HG03469 (cell line): Measurements from ENCODE around the gene RANBP17.

ENCODE experiments used
- ATAC-seq: cut with Tn5 transposase; IDR thresholded peaks from one replicate; pipeline ENCODE4 v1.9.1; 2021; ENCODE audit warnings: mild to moderate bottlenecking, moderate library complexity, moderate number of reproducible peaks; ENCODE audit not compliant: unreplicated experiment

Gene RANBP17

DNA sequence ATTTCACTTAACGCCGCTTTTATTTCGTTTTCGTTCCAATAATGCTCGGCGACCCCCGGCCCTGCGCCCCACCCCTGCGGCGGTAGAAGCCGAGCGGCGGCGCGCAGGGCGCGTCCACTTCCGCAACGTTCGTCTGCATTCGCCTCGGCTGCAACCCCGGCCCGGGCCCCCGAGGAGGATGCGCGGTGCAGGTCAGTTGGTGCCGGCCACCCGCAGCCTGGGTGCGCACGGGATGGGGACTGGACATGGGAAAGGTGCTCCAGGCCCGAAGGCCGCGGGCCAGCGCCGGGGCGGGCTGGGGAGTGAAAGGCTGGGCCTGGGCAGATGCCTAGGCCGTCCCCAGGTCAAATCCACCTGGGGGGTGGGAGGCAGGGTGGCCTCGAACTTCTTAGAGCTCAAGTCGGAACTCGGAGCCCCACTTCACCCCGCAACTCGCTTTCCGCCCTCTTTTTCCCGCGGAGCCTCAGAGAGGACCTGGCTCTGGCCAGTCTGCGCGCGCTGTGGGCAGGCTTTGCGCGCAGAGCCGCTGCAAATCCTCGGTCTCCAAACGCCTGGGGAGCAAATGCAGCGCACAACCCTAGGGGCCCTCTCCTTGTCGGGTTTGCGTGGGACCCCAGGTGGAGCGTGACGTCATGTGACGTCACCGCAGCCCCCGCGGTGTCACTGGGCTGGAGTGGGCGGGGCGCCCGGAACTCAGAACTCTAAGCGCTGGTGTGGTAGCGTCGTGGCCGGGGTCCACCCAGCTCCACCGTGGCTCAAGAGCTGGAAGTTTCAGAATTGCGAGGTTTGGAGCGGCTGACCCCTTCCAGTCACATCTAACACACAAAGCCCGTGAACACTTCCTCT, 450.5 kb downstream of the RANBP17 start:
- ATAC-seq, result no peak

GRCh38 chr5:171313481-171314206, 451.8 kb downstream of the RANBP17 start:
- no peak for ATAC-seq

DNA sequence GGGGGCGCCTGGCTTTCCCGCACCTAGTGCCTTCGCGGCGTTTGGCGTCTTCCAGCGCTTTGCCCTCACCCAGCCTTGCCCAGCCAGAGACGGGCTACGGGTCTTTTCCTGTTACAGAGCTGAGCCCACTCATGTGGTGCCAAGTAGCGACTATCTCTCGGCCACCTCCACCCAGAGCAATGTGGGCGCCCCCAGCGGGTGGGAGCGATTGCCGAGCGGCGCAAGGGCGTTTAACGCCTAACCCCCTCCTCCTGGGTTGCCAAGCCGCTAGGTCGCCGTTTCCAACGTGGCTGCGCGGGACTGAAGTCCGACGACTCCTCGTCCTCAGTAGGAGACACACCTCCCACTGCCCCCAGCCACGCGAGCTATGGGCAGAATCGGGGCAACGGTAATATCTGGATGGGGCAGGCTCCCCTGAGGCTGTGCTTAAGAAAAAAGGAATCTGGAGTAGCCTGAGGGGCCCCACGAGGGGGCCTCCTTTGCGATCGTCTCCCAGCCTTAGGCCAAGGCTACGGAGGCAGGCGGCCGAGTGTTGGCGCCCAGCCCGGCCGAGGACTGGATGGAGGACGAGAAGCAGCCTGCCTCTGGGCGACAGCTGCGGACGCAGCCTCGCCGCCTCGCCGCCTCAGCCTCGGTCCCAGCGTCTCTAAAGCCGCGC, 453.0 kb downstream of the RANBP17 start:
- no peak for ATAC-seq

- ATAC-seq, result no peak
These were observed 453.6 kb downstream of the RANBP17 start for GRCh38 chr5:171315386-171315891.

DNA sequence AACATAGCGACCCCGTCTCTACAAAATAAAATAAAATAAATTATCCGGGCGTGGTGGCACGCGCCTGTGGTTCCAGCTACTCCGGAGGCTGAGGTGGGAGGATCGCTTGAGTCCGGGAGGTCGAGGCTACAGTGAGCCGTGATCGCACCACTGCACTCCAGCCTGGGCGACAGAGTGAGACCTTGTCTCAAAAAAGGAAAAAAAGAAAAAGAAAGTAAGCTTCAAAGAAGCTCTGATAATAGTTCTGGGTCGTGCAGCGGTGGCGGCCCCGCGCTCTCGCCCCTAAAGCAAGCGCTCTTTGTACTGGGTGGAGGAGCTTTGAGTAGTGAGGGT, 454.1 kb downstream of the RANBP17 start:
- no peak for ATAC-seq

- ATAC-seq, result no peak
These were observed 454.7 kb downstream of the RANBP17 start for GRCh38 chr5:171316258-171317121.

- no peak for ATAC-seq
These were observed 455.4 kb downstream of the RANBP17 start for GRCh38 chr5:171317230-171317629.

- no peak for ATAC-seq
These were observed 456.2 kb downstream of the RANBP17 start for GRCh38 chr5:171318026-171318425.

DNA sequence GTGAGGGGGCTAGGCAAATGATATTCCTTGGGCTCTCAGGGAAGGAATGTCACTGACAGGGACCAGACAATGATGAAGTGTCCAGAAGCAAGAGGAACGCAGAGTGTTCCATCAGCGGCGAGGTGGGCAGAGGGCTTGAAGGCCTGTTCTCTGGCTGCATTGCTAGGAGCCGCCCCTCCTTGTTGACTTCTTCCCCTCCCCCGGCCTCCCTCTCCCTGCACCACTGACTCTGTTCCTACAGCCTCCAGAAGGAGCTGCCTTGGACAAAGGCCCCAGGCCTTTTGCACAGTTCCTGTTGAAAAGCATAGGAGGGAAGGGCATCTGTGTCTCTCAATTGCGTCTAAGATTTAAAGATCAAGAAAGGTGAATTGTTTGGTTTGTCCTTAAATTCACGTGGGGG, 459.6 kb downstream of the RANBP17 start:
- ATAC-seq, result no peak

- ATAC-seq, result no peak
These were observed 460.7 kb downstream of the RANBP17 start for GRCh38 chr5:171322527-171322926.

DNA sequence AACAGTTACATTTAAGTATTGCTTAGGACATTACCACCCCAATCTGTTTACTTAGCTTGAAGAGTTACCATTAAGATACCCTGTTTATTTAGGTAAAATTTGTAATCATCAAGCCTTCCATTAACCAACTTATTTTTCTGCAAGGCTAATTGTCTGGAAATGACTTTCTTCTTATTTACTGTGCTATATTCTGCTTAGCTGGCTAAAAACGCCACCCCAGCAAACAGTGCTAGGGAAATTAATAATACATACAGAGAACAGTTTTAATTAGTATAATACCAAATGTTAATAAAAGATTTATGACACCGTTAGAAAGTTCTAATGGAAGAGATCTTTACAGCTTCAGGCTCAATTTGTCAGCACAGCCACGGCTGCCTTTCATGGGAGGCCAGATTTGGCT, 461.2 kb downstream of the RANBP17 start:
- no peak for ATAC-seq

GRCh38 chr5:171323806-171324632, 462.2 kb downstream of the RANBP17 start:
- ATAC-seq, result no peak

- no peak for ATAC-seq
These were observed 468.2 kb downstream of the RANBP17 start for GRCh38 chr5:171330021-171330420.

- ATAC-seq, result no peak
These were observed 473.8 kb downstream of the RANBP17 start for GRCh38 chr5:171335616-171336015.

GRCh38 chr5:171336521-171337209, 474.8 kb downstream of the RANBP17 start:
- no peak for ATAC-seq

GRCh38 chr5:171337210-171337569, 475.4 kb downstream of the RANBP17 start:
- no peak for ATAC-seq

GRCh38 chr5:171340042-171340441, 478.2 kb downstream of the RANBP17 start:
- no peak for ATAC-seq

DNA sequence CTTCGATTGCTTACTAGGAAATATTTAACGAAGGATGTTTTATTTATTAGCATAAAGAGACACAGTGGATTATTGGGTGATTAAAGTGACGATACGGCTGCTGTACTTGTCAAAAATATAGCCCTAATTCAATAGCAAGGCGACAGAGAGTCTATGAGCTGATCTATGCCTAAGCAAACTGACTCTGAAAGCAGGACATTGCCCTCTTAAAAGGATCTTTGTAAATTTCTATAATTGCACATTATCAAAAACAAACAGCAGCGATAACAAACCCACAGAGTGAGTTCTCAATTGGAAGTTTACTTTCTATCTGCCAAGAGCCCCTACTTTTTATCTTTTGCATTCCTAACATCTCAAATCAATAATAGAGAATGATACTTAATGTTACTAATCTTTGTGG, 478.7 kb downstream of the RANBP17 start:
- ATAC-seq, result no peak

DNA sequence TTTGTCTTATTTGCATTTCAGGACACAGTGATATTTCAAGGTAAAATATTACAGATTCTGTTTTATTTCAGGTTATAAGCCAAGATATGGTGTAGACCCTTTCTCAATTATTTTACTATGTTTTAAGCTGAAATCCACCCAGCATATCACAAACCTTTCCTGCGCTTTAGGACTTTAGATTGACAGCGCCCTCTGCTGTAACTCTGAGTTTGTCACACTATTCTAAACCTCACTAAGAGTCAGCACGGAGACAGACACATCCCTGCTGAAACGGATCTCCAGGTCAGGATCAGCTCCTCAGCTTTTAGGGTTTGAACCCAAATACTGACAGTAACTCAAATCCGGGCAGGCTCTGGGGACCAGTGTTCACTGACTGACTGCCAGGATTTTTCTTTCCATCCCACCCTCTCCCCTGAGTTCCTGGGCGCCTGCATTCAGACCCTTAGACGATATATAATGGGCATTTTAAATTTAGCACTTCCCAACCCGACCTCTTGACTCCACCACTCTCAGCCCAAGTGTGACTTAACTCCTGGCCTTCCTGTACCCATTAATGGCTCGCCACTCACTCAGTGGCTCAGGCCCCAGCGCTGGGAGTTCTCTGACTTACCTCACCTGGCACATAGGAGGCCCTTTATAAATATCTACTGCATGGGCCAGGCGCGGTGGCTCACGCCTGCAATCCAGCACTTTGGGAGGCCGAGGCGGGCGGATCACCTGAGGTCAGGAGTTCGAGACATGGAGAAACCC, 480.7 kb downstream of the RANBP17 start:
- no peak for ATAC-seq
